Rectal smooth muscle tissue (tissue), 1 donor: ENCODE measurements around the gene NTSR2.

ENCODE experiments used
- H3K27ac ChIP-seq: one replicate; pipeline ENCODE4 v1.7.0; 2013; ENCODE audit warnings: low read depth, low read length, inconsistent platforms
- H3K27me3 ChIP-seq: one replicate; pipeline ENCODE4 v1.7.0; 2013; ENCODE audit warnings: low read length; ENCODE audit not compliant: control insufficient read depth, insufficient read depth
- H3K36me3 ChIP-seq: one replicate; pipeline ENCODE4 v1.7.0; 2013; ENCODE audit warnings: low read length; ENCODE audit not compliant: control insufficient read depth, insufficient read depth
- H3K4me1 ChIP-seq: one replicate; pipeline ENCODE4 v1.7.0; 2013; ENCODE audit warnings: low read length; ENCODE audit not compliant: control insufficient read depth, insufficient read depth
- H3K4me3 ChIP-seq: one replicate; pipeline ENCODE4 v1.7.0; 2013; ENCODE audit warnings: low read length
- H3K9ac ChIP-seq: one replicate; pipeline ENCODE4 v1.7.0; 2013; ENCODE audit warnings: low read length

NTSR2 gene

GRCh38 chr2:11657646-11658045 lies 12.3 kb downstream of the NTSR2 start:
- Histone ChIP-seq H3K9ac (no peak overlapping the region), H3K36me3 (no peaks in the 10 kb centered on the region), H3K27me3 (no peaks in the 10 kb centered on the region), H3K4me1 (no peaks in the 10 kb centered on the region), H3K4me3 (no peak overlapping the region), H3K27ac (no peak overlapping the region)

- Histone ChIP-seq H3K4me1 (no peaks in the 10 kb centered on the region), H3K9ac (no peak overlapping the region), H3K4me3 (no peak overlapping the region), H3K36me3 (no peaks in the 10 kb centered on the region), H3K27ac (no peak overlapping the region), H3K27me3 (no peaks in the 10 kb centered on the region)
These were observed 12.8 kb downstream of the NTSR2 start for GRCh38 chr2:11657195-11657594.

DNA sequence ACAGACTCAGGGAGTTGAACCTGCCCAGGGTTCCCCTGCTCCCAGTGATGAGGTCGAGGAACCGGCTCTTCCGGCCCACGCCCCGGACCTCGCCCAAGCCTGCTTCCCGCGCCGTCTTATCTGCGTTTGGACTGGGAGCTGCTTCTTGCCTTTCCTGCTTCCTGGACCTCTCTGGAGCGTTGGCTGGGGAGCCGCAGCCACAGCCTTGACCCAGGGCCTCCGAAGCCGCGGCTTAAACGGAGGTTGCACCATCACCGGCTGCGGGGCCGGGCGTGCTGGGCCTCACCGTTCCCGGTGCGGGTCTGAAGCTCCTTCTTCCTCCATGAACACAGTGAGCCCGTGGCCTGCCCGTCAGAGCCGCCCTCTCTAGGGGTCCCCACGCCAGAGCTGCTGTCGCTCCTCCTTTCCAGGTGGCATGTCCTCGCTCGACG lies 13.3 kb downstream of the NTSR2 start:
- Histone ChIP-seq H3K36me3 (no peaks in the 10 kb centered on the region), H3K27me3 (no peaks in the 10 kb centered on the region), H3K4me3 (no peak overlapping the region), H3K9ac (no peak overlapping the region), H3K4me1 (no peaks in the 10 kb centered on the region), H3K27ac (no peak overlapping the region)

GRCh38 chr2:11656252-11656651 lies 13.7 kb downstream of the NTSR2 start:
- no peaks in the 10 kb centered on the region for H3K27me3 ChIP-seq
- H3K36me3 ChIP-seq: no peaks in the 10 kb centered on the region
- no peaks in the 10 kb centered on the region for H3K4me1 ChIP-seq
- no peak overlapping the region for H3K4me3 ChIP-seq
- no peak overlapping the region for H3K27ac ChIP-seq
- H3K9ac ChIP-seq: no peak overlapping the region

DNA sequence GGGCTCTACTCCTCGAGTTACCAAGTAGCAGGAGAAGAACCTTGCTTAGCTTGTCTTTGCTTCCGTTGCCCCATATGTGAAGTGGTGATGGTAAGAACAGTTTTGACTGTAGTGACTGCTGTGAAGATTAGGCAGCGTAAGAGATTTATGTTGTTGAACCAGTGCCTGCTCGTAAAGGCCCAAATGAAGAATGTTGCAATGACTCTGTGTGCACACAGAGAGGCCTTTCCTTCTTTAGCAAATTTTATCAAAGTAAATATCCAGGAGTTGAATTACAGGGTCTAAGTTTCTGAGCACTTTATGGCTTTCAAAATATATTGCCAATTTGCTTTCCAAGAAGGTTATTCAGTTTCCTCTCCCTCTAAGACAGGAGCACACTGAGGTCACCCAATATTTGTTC lies 14.5 kb downstream of the NTSR2 start:
- Histone ChIP-seq H3K27ac (no peak overlapping the region), H3K4me3 (no peak overlapping the region), H3K27me3 (no peaks in the 10 kb centered on the region), H3K4me1 (no peaks in the 10 kb centered on the region), H3K9ac (no peak overlapping the region), H3K36me3 (no peaks in the 10 kb centered on the region)

DNA sequence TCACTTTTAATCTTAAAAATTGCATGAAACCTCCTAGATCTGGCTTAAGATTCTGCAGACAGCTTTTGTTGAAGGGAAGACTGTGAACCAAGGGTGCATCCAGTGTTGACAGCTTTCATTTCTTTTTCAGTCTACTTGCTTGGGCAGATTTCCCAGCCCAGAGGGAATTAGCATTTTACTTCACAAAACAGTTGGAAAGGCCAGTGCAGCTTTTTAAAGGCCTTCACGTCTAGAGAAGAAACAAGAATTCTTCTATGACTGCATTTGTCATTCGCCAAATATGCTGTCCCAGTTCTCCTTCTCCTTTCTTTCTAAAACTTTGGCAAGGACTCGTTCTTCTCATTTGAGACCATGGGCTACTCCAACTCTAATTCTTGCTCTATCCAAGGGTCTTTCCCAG lies 17.4 kb downstream of the NTSR2 start:
- Histone ChIP-seq H3K4me1 (no peaks in the 10 kb centered on the region), H3K36me3 (no peaks in the 10 kb centered on the region), H3K4me3 (no peak overlapping the region), H3K27me3 (no peaks in the 10 kb centered on the region), H3K9ac (no peak overlapping the region), H3K27ac (no peak overlapping the region)

- Histone ChIP-seq H3K27me3 (no peaks in the 10 kb centered on the region), H3K9ac (no peak overlapping the region), H3K27ac (no peak overlapping the region)
These were observed 18.0 kb downstream of the NTSR2 start for GRCh38 chr2:11651856-11652548.

DNA sequence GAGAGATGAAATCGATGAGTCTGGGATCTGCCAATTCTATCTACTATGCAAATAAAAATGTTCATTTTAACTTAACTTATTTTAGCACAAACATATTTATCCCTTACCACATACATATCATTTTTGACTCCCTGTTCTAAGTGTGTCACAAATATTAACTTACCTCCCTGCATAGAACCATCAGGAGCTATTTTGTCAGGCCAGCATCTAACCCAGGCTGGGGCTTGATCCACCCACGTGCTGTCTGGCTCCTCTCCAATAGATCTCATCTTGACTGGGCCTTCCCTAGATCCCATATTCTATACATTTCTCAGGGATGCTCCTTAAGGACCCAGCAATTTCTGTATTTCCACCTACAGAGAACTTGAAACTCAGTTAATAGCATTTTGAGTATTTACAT lies 20.9 kb downstream of the NTSR2 start:
- Histone ChIP-seq H3K4me1 (no peaks in the 10 kb centered on the region), H3K27ac (no peak overlapping the region), H3K4me3 (no peak overlapping the region), H3K9ac (no peak overlapping the region), H3K36me3 (no peaks in the 10 kb centered on the region), H3K27me3 (no peaks in the 10 kb centered on the region)

More at GRCh38 chr2:11651856-11652548, 18.0 kb downstream of the NTSR2 start:
- Histone ChIP-seq H3K36me3 (no peaks in the 10 kb centered on the region), H3K4me3 (no peak overlapping the region), H3K4me1 (no peaks in the 10 kb centered on the region)

- Histone ChIP-seq H3K9ac (no peak overlapping the region), H3K36me3 (no peaks in the 10 kb centered on the region), H3K27me3 (no peaks in the 10 kb centered on the region), H3K27ac (no peak overlapping the region), H3K4me1 (no peaks in the 10 kb centered on the region), H3K4me3 (no peak overlapping the region)
These were observed 22.0 kb downstream of the NTSR2 start for GRCh38 chr2:11647834-11648600.

DNA sequence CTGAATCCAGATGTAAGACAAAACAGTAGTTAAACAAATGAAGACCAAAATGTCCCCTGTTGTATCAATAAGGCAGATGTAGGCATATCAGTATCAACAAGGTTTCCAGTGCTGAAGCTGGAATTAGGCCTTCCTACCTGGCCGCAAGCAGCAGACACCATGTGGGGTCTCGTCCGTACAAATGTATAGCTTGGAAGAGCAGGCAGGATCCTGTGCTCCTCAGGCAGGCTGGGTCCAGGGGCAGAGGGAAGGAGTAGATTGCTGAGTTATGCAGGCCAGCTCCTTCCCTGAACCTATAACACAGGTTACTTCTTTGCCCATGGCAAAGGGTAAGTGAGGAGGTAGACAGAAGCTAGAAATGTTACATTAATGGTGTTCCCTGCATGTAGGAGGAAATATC lies 23.5 kb downstream of the NTSR2 start:
- no peaks in the 10 kb centered on the region for H3K36me3 ChIP-seq
- no peak overlapping the region for H3K27ac ChIP-seq
- no peaks in the 10 kb centered on the region for H3K4me1 ChIP-seq
- H3K9ac ChIP-seq: no peak overlapping the region
- no peaks in the 10 kb centered on the region for H3K27me3 ChIP-seq
- H3K4me3 ChIP-seq: no peak overlapping the region

DNA sequence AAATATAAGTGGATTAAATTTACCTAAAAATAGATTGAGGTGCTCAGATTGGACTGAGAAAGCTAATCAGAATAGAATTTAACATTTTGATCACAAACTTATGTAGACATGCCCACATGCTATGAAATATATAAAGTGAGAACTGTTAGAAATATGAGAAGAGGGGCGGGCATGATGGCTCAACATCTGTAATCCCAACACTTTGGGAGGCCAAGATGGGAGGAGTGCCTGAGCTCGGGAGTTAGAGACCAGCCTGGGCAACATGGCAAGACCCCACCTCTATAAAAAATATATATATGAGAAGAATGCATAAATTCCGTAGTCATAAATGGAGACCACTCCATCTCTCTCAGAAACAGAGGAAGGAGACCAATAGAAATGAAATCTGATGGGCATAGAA lies 25.7 kb downstream of the NTSR2 start:
- Histone ChIP-seq H3K27me3 (no peaks in the 10 kb centered on the region), H3K9ac (no peak overlapping the region), H3K4me3 (no peak overlapping the region), H3K27ac (no peak overlapping the region), H3K36me3 (no peaks in the 10 kb centered on the region), H3K4me1 (no peaks in the 10 kb centered on the region)

DNA sequence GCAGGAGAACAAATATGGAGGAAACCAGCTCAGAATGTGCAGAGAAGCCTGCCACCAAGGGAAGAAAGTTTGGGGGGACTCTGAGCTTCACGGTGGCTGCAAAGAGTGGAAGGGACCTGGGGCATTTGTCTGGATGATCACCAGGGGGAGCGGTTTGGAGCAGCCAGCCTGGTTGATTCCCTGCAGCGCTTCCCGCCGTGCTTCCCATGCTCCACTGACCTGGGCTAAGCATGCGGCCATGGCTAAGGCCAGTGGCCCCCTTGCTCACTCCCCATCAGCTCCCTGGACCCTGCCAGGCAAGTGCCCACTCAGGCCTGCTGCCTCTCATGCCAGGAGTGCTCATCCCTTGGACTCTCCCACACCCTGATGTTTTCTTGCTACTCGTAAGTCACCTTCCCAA lies 27.0 kb downstream of the NTSR2 start:
- Histone ChIP-seq H3K27me3 (no peaks in the 10 kb centered on the region), H3K27ac (no peak overlapping the region), H3K4me1 (no peaks in the 10 kb centered on the region), H3K36me3 (no peaks in the 10 kb centered on the region), H3K4me3 (no peak overlapping the region), H3K9ac (no peak overlapping the region)

DNA sequence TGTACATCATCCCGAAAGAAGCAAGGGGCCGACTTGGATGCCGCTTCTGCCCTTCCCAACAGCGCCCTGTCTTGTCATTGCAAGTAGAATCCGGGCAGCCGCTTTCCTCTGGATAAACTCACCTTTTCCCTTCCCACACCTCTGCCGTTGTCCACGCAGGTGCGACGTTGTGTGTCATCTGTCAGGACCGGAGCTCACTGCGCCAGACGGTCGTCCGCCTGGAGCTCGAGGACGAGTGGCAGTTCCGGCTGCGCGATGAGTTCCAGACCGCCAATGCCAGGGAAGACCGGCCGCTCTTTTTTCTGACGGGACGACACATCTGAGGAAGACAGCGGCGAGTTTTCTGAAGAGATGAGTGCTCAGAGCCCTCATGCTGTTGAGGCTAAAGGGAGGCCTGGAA lies 29.9 kb downstream of the NTSR2 start:
- no peaks in the 10 kb centered on the region for H3K27me3 ChIP-seq
- no peak overlapping the region for H3K4me3 ChIP-seq
- no peak overlapping the region for H3K9ac ChIP-seq
- no peaks in the 10 kb centered on the region for H3K36me3 ChIP-seq
- no peaks in the 10 kb centered on the region for H3K4me1 ChIP-seq
- H3K27ac ChIP-seq: no peak overlapping the region
